HCT116 (cell line): ENCODE data around the gene PROX1. TPM values are rescaled to one million over a fixed set of nuclear protein-coding genes. Genes with fewer than 3 reads are reported as not detected.

ENCODE experiments used
- ATAC-seq: fragments of 200-7000 bp; cut with Tn5 transposase; 2 replicates; pipeline ENCODE4 v1.9.1; 2020; ENCODE audit warnings: mild to moderate bottlenecking, moderate library complexity
- BruUV-seq: library from RNA; stranded (reverse); fragments of 400-500 nt; replicated peaks from 2 replicates; lab custom pipeline; 2021; lab: Mats Ljungman, UMichigan
- CTCF ChIA-PET: fragments of 300-600 bp; sonication (Branson Sonifier 250); formaldehyde crosslinking; loops from one replicate; lab custom pipeline; 2021; ENCODE audit warnings: antibody characterized with exemption; lab: Charles Lee
- POLR2A ChIA-PET: fragments of 300-600, 350-600 bp; sonication (Branson Sonifier 250); formaldehyde crosslinking; loops from one replicate; lab custom pipeline; 2021; ENCODE audit warnings: antibody characterized with exemption; lab: Charles Lee
- RAD21 ChIA-PET, 2 experiments: fragments of 300-600 bp; sonication (Branson Sonifier 250); formaldehyde crosslinking; loops; one replicate each; lab custom pipeline; 2023; ENCODE audit warnings: low total read pairs in 2 of 2; ENCODE audit not compliant: uncharacterized antibody in 2 of 2, unreplicated experiment in 2 of 2, low non-redundant PET in 1 of 2; lab: Charles Lee
- DNase-seq: peaks from one replicate; pipeline ENCODE4 v3.0.0-alpha.2; 2010; ENCODE audit warnings: low read depth, low spot score
- H2AFZ ChIP-seq: fragments of 200-600 bp; shearing (Covaris generic), sonication (generic); 2 replicates; pipeline ENCODE4 v1.6.1; 2017; ENCODE audit warnings: low read depth, mixed run types, mixed read lengths, antibody characterized with exemption, low read length; ENCODE audit not compliant: poor library complexity, severe bottlenecking
- H3K27ac ChIP-seq: 2 replicates; pipeline ENCODE4 v1.5.1; 2012; ENCODE audit warnings: low read depth, low read length
- H3K27me3 ChIP-seq: fragments of 200-600 bp; sonication (generic); 2 replicates; pipeline ENCODE4 v1.6.1; 2016; ENCODE audit warnings: mixed run types, low read length, mixed read lengths; ENCODE audit not compliant: insufficient read depth
- H3K36me3 ChIP-seq, 2 experiments: fragments of 200-500 bp in 1 of 2; fragments of 200-600 bp in 1 of 2; sonication (Bioruptor generic) in 1 of 2; sonication (generic) in 1 of 2; 2 replicates each; pipeline versions ENCODE4 v1.5.1 to v1.6.1; 2014 to 2016; ENCODE audit warnings: low read length in 2 of 2, inconsistent platforms in 1 of 2, mixed read lengths in 1 of 2, mixed run types in 1 of 2; ENCODE audit not compliant: insufficient read depth in 2 of 2, control insufficient read depth in 1 of 2
- H3K4me1 ChIP-seq, 2 experiments: fragments of 200-600 bp in 1 of 2; sonication (generic) in 1 of 2; 2 replicates each; pipeline versions ENCODE4 v1.5.1 to v1.6.1; 2012 to 2017; ENCODE audit warnings: low read length in 2 of 2, inconsistent platforms in 1 of 2, mild to moderate bottlenecking in 1 of 2, mixed read lengths in 1 of 2, mixed run types in 1 of 2, moderate library complexity in 1 of 2; ENCODE audit not compliant: insufficient read depth in 2 of 2, control insufficient read depth in 1 of 2
- H3K4me2 ChIP-seq: fragments of 200-600 bp; sonication (generic); 2 replicates; pipeline ENCODE4 v1.6.1; 2017; ENCODE audit warnings: mixed run types, low read length, mixed read lengths
- H3K4me3 ChIP-seq, 2 experiments: fragments of 200-600 bp in 1 of 2; sonication (generic) in 1 of 2; replicated peaks in 1 of 2; 2 replicates each; pipeline ENCODE4 v1.5.1; 2011 to 2016; ENCODE audit warnings: low read length in 2 of 2, control low read depth in 1 of 2, low read depth in 1 of 2, mild to moderate bottlenecking in 1 of 2, mixed read lengths in 1 of 2, mixed run types in 1 of 2
- H3K79me2 ChIP-seq: fragments of 200-600 bp; sonication (generic); 2 replicates; pipeline ENCODE4 v1.6.1; 2017; ENCODE audit warnings: mild to moderate bottlenecking, mixed run types, low read length, moderate library complexity, mixed read lengths; ENCODE audit not compliant: insufficient read depth
- H3K9ac ChIP-seq: fragments of 200-600 bp; sonication (generic); 2 replicates; pipeline ENCODE4 v1.6.1; 2016; ENCODE audit warnings: low read length, mixed read lengths
- H3K9me2 ChIP-seq: fragments of 200-600 bp; sonication (generic), shearing (Covaris generic); 2 replicates; pipeline ENCODE4 v1.6.1; 2017; ENCODE audit warnings: mixed run types, mild to moderate bottlenecking, moderate library complexity; ENCODE audit not compliant: insufficient read depth
- H3K9me3 ChIP-seq, 2 experiments: fragments of 200-500 bp in 1 of 2; fragments of 200-600 bp in 1 of 2; sonication (Bioruptor generic) in 1 of 2; sonication (generic) in 1 of 2; 2 replicates each; pipeline ENCODE4 v1.6.1; 2014 to 2017; ENCODE audit warnings: low read length in 2 of 2, mixed read lengths in 2 of 2, inconsistent platforms in 1 of 2, low read depth in 1 of 2, mild to moderate bottlenecking in 1 of 2, mixed run types in 1 of 2, moderate library complexity in 1 of 2; ENCODE audit not compliant: control insufficient read depth in 1 of 2, insufficient read depth in 1 of 2
- H4K20me1 ChIP-seq: fragments of 200-600 bp; sonication (generic), shearing (Covaris generic); 2 replicates; pipeline ENCODE4 v1.6.1; 2017; ENCODE audit warnings: mixed run types, mild to moderate bottlenecking, moderate library complexity; ENCODE audit not compliant: insufficient read depth
- CEBPB ChIP-seq: IDR thresholded peaks from 2 replicates; pipeline ENCODE4 v1.6.1; 2012; ENCODE audit warnings: low read depth
- EGR1 ChIP-seq: IDR thresholded peaks from 2 replicates; pipeline ENCODE4 v1.6.1; 2012; ENCODE audit warnings: low read depth
- FOSL1 ChIP-seq: IDR thresholded peaks from 2 replicates; pipeline ENCODE4 v1.6.1; 2012; ENCODE audit warnings: low read depth
- JUND ChIP-seq: IDR thresholded peaks from 2 replicates; pipeline ENCODE4 v1.6.1; 2012
- POLR2A ChIP-seq: IDR thresholded peaks from 2 replicates; pipeline ENCODE4 v1.7.0; 2011; ENCODE audit warnings: borderline replicate concordance; ENCODE audit not compliant: insufficient read depth, insufficient read length; ENCODE audit errors: extremely low read depth
- RAD21 ChIP-seq: IDR thresholded peaks from 2 replicates; pipeline ENCODE4 v1.6.1; 2012; ENCODE audit warnings: low read depth, mild to moderate bottlenecking
- SP1 ChIP-seq: IDR thresholded peaks from 2 replicates; pipeline ENCODE4 v1.6.1; 2012; ENCODE audit warnings: low read depth
- TCF7L2 ChIP-seq: IDR thresholded peaks from 2 replicates; pipeline ENCODE4 v1.7.0; 2011; ENCODE audit warnings: borderline replicate concordance, inconsistent platforms; ENCODE audit not compliant: insufficient read depth, insufficient read length; ENCODE audit errors: extremely low read depth
- YY1 ChIP-seq: IDR thresholded peaks from 2 replicates; pipeline ENCODE4 v1.6.1; 2011; ENCODE audit warnings: low read length, low read depth, moderate library complexity, mild to moderate bottlenecking; ENCODE audit not compliant: insufficient replicate concordance; ENCODE audit errors: extremely low read depth
- intact Hi-C: fragments of 100-400 bp; cut with micrococcal nuclease; formaldehyde crosslinking; loops from 2 replicates; pipeline ENCODE4 v1.10.0; 2022
- total RNA-seq: library from RNA; stranded (reverse); gene quantifications from one replicate; pipeline ENCODE4 v1.2.1, GENCODE V29; 2021; ENCODE audit not compliant: unreplicated experiment
- TF ChIP-seq, protein P1 (sequence below): IDR thresholded peaks from 2 replicates; pipeline ENCODE4 v1.6.1; 2012
- TF ChIP-seq, protein P2 (sequence below): IDR thresholded peaks from 2 replicates; pipeline ENCODE4 v1.6.1; 2012
- TF ChIP-seq, protein P3 (sequence below), 3 experiments: fragments of 200-600 bp in 1 of 3; sonication (generic) in 1 of 3; IDR thresholded peaks in 2 of 3; conservative IDR thresholded peaks in 1 of 3; 2 replicates each; pipeline ENCODE4 v1.5.1; 2012 to 2017; ENCODE audit warnings: low read depth in 2 of 3, low read length in 2 of 3, antibody characterized with exemption in 1 of 3, borderline replicate concordance in 1 of 3, control low read depth in 1 of 3, mild to moderate bottlenecking in 1 of 3, mixed read lengths in 1 of 3, mixed run types in 1 of 3, moderate library complexity in 1 of 3; ENCODE audit not compliant: insufficient read depth in 1 of 3

PROX1 gene
- total RNA-seq, 1 experiment from 2014 or later = 0.22 TPM

DNA sequence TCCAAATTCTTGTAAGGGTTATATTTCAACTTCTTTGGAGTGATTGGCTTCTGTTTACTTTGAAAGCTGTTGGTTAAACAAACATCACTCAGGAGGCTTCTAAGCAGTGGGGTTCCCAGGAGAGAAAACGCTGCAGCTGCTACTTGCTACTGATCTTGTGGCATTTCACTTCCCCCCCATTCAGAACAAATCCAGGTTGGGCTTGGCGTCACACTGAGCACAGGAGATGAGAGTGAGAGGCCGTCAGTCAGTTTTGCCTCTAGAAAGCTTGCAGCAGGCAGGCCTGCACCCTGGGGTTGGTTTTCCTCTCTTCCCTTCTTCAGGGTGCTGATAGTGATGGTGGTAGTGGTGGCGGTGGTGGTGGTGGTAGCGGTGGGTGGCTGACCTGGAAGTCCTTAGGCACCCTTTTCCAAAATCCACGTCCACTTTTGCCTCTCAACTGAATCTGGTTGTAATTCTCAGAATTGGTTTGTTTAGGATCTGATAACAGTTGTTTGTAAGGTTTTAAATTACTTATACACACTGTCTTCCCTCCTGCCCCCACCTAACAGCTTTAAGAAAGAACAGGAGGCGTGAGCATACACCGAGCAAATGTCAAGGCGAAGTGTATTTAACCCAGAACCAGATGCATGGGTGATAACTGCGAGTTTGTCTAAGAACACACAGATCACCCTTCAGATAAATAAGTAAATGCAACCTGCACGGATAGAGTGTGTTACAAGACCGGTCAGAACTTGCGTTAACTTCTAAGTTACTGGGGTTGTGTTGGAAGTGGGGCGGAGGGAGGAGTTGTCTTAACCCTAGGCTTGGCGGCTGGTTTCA lies 3.2 kb upstream of the PROX1 start:
- intact Hi-C loops = no loop called here
- DNase-seq = no peak

More for the DNA sequence above, 3.2 kb upstream of the PROX1 start:
- Histone ChIP-seq H3K4me2 (no peak overlapping the region), H3K36me3 (no peaks in the 10 kb centered on the region), H3K4me3 (no peak overlapping the region), H2AFZ (no peak overlapping the region), H3K27me3 (no peaks in the 10 kb centered on the region), H4K20me1 (no peaks in the 10 kb centered on the region), H3K9ac (no peak overlapping the region), H3K9me3 (no peaks in the 10 kb centered on the region), H3K27ac (no peak overlapping the region), H3K9me2 (no peaks in the 10 kb centered on the region), H3K79me2 (no peaks in the 10 kb centered on the region), H3K4me1 (no peaks in the 10 kb centered on the region)
- no TSS peak for BruUV-seq
- CTCF ChIA-PET = no interaction called here
- POLR2A ChIA-PET = no interaction called here
- no peak for ATAC-seq
- no peak for TF ChIP-seq YY1
- TF ChIP-seq TCF7L2 = no peak
- TF ChIP-seq RAD21 = no peak
- TF ChIP-seq SP1 = no peak
- no peak for TF ChIP-seq POLR2A
- no peak for TF ChIP-seq FOSL1
- TF ChIP-seq, protein P1, sequence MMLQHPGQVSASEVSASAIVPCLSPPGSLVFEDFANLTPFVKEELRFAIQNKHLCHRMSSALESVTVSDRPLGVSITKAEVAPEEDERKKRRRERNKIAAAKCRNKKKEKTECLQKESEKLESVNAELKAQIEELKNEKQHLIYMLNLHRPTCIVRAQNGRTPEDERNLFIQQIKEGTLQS = no peak
- no peak for TF ChIP-seq CEBPB
- TF ChIP-seq, protein P2, sequence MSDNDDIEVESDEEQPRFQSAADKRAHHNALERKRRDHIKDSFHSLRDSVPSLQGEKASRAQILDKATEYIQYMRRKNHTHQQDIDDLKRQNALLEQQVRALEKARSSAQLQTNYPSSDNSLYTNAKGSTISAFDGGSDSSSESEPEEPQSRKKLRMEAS = no peak
- TF ChIP-seq, protein P3, sequence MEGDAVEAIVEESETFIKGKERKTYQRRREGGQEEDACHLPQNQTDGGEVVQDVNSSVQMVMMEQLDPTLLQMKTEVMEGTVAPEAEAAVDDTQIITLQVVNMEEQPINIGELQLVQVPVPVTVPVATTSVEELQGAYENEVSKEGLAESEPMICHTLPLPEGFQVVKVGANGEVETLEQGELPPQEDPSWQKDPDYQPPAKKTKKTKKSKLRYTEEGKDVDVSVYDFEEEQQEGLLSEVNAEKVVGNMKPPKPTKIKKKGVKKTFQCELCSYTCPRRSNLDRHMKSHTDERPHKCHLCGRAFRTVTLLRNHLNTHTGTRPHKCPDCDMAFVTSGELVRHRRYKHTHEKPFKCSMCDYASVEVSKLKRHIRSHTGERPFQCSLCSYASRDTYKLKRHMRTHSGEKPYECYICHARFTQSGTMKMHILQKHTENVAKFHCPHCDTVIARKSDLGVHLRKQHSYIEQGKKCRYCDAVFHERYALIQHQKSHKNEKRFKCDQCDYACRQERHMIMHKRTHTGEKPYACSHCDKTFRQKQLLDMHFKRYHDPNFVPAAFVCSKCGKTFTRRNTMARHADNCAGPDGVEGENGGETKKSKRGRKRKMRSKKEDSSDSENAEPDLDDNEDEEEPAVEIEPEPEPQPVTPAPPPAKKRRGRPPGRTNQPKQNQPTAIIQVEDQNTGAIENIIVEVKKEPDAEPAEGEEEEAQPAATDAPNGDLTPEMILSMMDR (IDR thresholded peaks at IDR 0.05 in 2 of 3, conservative IDR thresholded peaks at IDR 0.05 in 1 of 3; ENCODE audit: borderline replicate concordance in 1 of 3, insufficient read depth in 1 of 3, low read depth in 2 of 3, low read length in 2 of 3) = no peak
- no peak for TF ChIP-seq JUND
- TF ChIP-seq EGR1 = no peak
- RAD21 ChIA-PET = no interaction called here
